Stimulated activated CD8-positive, alpha-beta memory T cell treated with anti-CD3 and anti-CD28 coated beads, Interleukin-12 subunit alpha, Interleukin-12 subunit beta, amount 100 ng/mL, for 24 hours (primary cell): ENCODE results near the gene PLEKHH1.
A peak's percentile ranks its signal among the peaks of the same experiment; 100 is the strongest.

Experiments
- DNase-seq: peaks from one replicate; pipeline ENCODE4 v3.0.0-alpha.2; 2020; ENCODE audit errors: extremely low read depth

The PLEKHH1 gene

DNA sequence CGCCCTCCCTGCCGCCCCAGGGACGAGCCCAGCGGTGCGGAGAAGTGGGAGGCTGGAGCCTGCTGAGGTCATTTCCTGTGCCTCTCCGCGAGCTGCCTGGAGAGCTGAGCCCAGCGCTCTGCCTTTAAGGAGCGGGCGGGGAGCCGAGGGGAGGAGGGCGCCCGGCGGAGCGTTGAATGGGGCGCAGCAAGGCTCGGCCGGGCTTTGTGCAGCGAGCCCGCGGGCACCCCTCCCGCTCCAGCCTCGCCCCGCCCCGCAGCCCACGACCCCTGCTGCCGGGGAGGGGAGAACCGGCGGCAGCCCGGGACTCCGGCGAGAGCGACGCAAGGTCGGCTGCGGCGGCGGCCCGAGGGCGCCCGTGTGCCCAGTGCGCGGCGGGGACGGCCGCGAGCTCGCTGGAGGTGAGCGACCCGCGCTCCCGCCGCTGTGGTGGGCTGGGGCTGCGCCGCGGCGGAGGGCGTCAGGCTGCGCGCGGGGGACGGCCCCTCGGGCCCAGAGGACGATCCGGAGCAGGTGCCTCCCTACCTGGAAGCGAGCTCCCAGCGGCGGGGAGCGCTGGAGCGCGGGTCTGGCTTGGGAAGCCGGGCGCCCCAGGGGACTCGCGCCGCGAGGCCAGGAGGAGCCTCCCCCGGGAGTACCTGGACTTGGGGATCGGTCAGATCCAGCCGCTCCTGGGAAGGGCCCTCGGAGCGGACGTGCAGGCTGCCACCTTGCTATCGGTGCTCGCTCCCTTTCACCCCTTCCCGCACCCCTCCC is at the start of gene PLEKHH1:
TSS of gene PLEKHH1 (plus strand) at position 293 of the 756 bp plus-strand sequence. CDS start 8,578 bp downstream, outside the sequence.
- no peak for DNase-seq

DNA sequence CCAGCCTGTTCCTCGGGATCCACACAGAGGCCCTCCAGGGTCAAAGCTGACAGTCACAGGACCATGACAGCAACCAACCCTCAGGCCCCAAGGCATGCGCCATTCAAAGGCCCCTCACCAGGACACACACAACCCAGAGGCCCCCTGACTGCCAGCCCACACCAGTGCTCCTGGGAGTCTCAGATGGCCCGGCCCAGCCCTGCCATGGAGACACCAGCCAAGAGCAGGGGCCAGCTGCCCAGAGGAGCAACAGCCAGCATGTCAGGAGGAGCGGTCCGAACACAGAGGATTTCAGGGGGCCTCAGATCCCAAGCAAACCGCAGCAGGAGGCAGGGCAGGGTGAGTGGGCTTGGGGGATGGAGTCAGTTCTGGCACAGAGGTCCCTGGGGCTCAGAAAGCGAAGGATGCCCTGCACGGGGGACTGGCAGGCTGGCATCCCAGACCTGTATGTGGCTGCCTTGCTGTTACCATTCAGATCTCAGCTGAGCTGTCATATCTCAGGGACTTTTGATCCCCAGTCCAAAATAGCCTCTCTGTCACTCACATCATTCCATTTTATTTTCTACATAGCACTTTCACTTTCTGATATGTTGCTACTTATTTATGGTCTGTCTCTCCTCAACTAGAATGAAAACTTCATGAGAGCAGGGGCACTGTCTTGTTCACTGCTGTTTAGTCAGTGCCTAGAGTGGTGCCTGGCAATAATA is 49.4 kb upstream of the PLEKHH1 start:
- DNase-seq = no peak

DNA sequence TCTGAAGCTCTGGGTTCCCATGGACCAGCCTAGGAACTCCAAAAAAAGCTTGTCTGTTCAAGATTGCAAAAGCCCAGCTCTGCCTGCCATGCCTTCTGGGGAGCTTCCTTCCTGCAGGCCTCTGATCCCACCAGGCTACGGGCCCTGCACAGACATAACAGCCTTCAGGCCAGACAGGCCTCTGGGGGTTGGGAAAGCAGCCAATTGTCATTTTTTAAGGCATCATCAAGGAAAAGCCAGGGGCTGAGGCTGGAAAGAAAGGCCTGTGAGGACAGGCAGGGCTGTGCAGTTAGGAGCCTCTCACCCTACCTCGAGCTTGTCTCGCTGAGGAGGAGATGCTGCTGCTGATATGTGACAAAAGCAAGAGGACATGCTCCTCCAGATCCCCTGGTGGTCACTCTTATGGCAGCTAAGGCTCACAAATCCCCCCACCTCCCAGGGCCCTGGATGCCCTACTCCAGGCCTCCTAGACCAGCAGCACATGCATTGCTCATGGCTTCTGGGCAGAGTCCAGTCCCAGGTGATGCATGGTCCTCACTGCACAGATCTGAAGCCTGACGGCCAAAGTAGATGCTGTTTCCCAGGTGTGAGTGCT is 47.5 kb upstream of the PLEKHH1 start:
- DNase-seq = no peak

DNA sequence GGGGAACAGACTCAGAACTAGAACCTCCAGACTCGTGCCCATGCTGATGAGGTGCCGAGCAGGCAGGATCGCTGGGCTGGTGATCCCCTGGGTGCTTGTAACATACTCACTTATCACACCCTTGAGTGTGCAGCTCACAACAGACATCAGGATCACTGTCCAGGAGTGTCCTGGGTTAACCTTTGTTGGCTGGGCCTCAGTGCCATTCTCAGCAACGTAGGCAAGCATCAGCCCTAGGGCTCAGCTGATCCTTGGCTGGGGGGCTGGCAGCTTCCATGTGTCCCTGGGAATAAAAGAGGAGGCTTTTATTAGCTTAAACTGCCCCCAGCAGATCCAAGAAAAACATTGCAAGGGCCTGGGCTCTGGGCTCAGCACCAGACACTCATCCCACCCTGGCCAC is 46.2 kb upstream of the PLEKHH1 start:
- DNase-seq = no peak

DNA sequence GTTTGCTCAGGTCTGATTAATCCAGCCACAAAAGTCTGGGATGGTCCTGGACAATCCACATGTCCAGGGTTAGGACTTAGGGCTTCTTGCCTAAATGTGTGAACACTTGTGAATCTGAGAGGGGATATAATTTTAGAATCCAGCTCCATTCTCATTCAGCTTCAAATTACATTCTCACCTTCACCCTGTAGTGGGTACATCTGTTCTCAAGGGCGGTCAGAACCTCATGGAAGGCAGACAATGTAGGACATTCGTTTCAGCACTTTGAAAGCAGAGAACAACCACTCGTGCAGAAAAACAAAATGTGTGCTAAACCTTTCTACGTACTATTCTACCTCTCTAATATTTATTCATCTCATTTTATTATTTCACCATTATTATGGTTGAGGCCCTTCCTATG is 45.8 kb upstream of the PLEKHH1 start:
- DNase-seq = no peak

- DNase-seq = peak; percentile 28
Observed at GRCh38 chr14:67487937-67488893, 44.9 kb upstream of the PLEKHH1 start, which contains the start of gene TMEM229B. TSS of gene TMEM229B (minus strand) at chr14:67488721. CDS start at chr14:67473923, 14,798 bp downstream.

DNA sequence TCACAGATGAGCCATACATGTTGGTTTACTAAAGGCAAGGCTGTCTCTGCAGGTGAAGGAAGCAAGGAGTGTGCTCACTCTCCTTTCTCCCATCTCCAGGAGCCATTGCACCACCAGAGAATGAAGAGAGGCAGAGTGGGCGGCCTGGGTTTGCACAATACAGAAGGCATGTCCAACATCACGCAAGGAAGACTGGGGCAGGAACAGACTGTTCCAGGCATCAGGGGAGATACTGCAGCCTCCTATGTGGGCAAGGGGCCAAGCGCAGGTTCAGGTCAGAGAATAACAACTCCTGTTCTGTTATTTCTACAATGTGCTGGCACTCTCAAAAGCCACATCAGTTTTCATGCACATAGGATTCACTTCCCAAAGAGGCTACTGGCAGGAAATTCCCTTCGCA is 42.9 kb upstream of the PLEKHH1 start:
- no peak for DNase-seq

- no peak for DNase-seq
Observed at GRCh38 chr14:67491285-67491684, 41.8 kb upstream of the PLEKHH1 start.

DNA sequence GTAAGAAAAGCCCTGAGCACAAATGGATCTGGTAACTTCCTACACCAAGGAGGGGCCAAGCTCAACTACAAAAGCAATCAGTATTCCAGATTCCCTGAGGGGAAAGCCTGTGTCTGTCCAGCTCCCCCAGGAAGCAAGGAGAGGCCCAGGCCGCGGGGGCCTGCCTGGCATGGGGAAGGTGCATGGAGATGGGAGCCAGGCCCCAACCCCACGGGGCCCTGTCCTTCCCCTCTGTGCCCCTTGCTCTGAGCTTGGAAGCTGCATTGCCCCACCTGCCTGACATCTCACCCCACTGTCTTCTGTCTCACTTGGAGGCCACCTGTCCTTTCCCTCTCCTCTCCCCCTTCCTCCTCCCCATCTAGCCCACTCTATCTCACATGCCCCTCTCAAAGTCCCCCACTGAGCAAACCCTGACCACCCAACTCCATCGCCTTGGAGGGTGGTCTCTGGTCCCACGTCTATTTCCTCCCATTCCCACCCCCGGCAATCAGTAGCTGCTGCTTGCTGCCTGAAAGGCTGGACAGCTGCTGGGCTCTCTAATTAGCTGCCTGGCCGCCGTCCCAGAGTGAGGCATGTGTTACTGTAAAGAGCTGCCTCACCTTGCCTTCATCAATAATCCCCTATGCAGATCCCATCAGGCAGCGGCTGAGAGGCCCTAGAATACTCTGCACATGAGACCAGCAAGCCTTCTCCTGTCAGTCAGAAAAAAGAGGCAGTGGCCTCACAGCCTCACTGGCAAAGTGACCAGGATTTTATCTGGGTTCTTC is 41.2 kb upstream of the PLEKHH1 start:
- no peak for DNase-seq

- DNase-seq = no peak
Observed at GRCh38 chr14:67492538-67492937, 40.6 kb upstream of the PLEKHH1 start.

DNA sequence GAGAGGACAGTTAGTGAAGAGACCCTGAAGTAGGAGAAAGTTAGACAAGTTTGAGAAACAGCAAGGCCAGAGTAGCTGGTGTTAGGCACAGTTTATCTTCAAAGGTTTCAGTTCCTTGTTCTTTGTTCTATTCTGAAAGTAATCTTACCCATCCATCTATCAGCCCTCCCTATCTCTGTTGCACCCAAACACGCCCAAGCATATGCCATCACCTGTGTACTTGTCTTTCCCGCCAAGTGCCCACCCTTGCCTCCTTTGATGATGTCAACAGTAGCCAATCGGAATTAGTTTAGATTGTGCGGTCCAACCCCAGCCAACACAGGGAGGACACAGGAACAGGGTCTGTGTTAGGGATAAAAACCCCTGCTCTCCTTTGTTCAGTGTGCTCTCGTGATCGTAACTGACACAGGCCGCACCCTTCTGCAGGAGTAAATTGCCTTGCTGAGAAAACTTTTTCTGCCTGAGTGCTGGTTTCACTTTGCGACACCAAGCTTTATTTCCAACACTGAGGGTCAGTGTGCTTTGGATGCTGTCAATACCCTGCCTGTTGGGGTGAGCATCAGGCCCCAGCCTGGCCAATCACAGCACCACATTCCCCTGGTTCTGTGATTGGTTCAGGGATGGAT is 39.9 kb upstream of the PLEKHH1 start:
- DNase-seq = no peak

GRCh38 chr14:67495827-67496226 is 37.3 kb upstream of the PLEKHH1 start:
- DNase-seq = no peak

DNA sequence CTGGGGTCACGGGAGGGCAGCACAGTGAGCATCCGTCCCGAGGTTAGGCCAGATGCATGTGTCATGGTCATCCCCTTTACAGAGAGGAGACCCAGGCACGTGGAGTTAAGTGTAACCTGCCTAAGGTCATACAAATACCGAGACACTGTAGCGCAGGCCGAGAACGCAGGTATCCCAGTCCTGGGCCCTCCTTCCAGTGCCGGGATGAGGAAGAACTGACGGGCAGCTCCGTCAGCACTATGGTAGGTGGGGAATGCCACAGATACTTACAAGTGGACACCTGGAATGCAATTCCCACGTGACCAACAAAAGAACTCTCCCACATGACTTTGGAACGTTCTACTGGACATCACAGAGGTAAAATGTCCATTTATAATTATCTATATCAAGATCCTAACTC is 35.9 kb upstream of the PLEKHH1 start:
- no peak for DNase-seq

- no peak for DNase-seq
Observed at GRCh38 chr14:67497716-67498115, 35.4 kb upstream of the PLEKHH1 start.

DNA sequence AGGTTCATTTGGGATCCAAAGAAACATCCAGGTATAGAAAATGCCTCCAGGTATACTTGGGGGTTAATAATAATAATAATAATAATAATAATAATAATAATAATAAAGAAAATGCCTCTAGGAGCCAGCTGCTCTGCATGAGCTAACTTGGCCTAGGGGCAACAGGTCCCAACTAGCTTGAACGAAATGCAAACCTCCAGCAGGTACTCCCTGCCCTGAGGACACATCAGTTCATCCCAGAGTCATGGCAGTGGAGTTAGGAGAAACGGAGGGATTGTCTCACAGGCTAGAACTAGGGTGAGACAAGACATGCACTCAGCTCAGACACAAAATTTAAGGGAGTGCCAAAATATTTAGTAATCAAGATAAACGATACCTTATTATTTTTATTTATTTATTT is 32.1 kb upstream of the PLEKHH1 start:
- DNase-seq = no peak

GRCh38 chr14:67501670-67502069 is 31.4 kb upstream of the PLEKHH1 start:
- DNase-seq = no peak

DNA sequence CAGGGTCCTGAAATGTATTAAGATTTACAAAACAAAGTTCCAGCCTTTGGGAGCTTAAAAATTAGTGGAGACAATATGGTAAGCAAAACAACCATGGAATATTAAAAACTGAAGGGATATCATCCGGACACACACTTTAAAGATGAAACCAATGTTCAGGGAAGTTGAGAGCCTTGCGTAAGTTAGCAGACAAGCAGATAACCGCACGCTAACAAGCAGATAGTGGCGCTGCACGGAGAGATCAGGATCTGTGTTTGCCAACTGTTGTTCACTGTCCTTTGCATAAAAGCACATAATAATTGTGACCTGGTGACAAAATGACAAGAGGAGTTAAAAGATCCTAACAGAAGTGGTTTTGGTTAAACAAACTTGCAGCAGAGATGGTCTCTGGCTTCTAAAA is 30.2 kb upstream of the PLEKHH1 start:
- no peak for DNase-seq

DNA sequence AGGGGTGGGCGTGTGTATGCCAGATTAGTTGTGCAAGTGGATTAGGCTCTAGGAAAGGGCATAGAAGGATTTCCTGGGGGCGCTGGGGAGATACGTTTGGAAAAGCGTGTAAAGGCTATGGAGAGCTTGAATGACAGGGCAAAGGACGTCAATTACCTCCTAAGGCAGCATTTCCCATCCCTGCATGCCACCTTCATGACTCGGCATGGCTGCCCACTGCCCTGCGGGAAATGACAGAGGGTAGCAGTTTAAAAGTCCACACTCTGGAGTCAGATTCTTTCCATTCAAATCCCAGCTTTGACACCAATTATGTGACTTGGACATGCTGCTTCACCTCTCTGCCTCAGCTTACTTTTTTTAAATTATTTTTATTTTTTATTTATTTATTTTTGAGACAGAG is 29.8 kb upstream of the PLEKHH1 start:
- DNase-seq = no peak

DNA sequence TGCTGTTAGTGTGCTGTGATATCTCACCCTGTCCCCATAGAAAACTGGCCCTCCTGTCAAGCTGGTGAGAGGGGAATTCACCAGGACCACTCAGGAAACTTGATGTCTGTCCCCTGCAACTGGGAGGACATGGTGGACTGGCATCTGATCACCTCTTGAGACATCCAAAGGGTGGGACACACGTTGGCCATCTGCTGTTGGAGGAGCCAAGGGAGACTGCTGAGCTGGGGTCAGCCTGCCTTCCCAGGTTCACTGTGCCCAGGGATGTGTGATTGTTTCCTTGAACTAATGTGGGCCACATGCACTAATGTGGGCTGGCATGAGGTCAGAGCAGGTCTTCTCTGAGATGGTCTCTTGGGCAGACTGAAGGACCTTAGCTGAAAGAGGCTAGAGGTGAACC is 27.8 kb upstream of the PLEKHH1 start:
- DNase-seq = no peak

DNA sequence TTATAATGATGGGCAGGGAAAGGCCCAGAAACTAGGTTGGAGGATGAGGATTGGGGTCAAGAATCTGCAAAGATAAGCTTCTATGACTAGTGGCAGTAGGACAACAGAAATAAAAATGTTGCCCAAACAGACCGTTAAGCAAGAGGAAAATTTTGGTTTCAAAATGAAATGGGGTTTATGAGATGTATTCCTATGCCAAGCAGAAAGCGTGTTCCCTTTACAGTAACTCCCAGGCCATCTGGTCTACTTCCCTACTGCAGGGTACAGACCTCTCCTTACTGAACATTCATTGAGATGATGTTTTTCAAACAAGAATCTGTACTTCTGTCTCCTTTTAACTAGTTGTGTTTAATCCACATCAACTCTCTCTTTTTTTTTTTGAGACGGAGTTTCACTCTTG is 24.1 kb upstream of the PLEKHH1 start:
- no peak for DNase-seq

DNA sequence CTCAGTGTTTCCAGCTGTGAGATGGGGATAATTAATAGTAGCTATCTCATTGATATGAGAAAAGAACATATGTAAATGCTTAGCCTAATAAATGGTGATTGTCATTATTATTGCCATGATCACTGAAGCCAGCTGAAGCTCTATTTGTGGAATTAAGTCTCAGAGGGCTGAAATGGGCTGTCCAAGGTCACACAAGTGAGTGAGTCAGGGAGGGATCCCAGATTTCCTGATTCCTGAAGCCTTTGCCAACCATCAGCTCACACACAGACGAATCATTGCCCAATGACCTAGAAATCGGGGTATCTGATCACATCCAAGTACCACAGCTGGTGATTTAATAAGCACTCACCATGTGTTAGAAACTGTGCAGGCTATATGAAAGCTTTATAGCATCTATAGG is 23.0 kb upstream of the PLEKHH1 start:
- no peak for DNase-seq
